ENCODE data around the gene LRMDA.

Gene LRMDA

GRCh38 chr10:75801121-75801520 is 369.7 kb downstream of the LRMDA start:
- Histone ChIP-seq H3K9me2 (replicated peaks; ENCODE audit: low read depth, low read length) (no peaks in the 10 kb centered on the region), H3K4me1 (ENCODE audit: insufficient read depth, low read length, poor library complexity, severe bottlenecking) (no peaks in the 10 kb centered on the region), H3K36me3 (ENCODE audit: insufficient read depth, low read length) (no peaks in the 10 kb centered on the region), H3K9me3 (ENCODE audit: insufficient read depth, low read depth, low read length) (no peaks in the 10 kb centered on the region), H3K27me3 (ENCODE audit: insufficient read depth, low read length, poor library complexity, severe bottlenecking) (no peaks in the 10 kb centered on the region), H3K79me2 (ENCODE audit: insufficient read depth, low read length) (no peaks in the 10 kb centered on the region), H2AFZ (ENCODE audit: low read length) (no peak overlapping the region), H3K4me3 (ENCODE audit: low read length, poor library complexity, severe bottlenecking) (no peak overlapping the region), H3F3A (ENCODE audit: low read depth) (no peaks in the 10 kb centered on the region), H3K4me2 (ENCODE audit: low read depth, low read length, poor library complexity, severe bottlenecking) (no peak overlapping the region), H3K9ac (ENCODE audit: low read depth, low read length, poor library complexity, severe bottlenecking) (no peak overlapping the region), H4K20me1 (ENCODE audit: insufficient read depth, low read length, poor library complexity, severe bottlenecking) (no peaks in the 10 kb centered on the region)
- TF ChIP-seq EZH2phosphoT487 (IDR thresholded peaks at IDR 0.05; ENCODE audit: borderline replicate concordance) (no peak), CTCF (conservative IDR thresholded peaks at IDR 0.05; ENCODE audit: low read length) (no peak)

- Histone ChIP-seq H3K79me2 (ENCODE audit: insufficient read depth, low read length) (no peaks in the 10 kb centered on the region), H2AFZ (ENCODE audit: low read length) (no peak overlapping the region), H3K9me3 (ENCODE audit: insufficient read depth, low read depth, low read length) (no peaks in the 10 kb centered on the region), H3K4me2 (ENCODE audit: low read depth, low read length, poor library complexity, severe bottlenecking) (no peak overlapping the region), H3K27me3 (ENCODE audit: insufficient read depth, low read length, poor library complexity, severe bottlenecking) (no peaks in the 10 kb centered on the region), H3K4me1 (ENCODE audit: insufficient read depth, low read length, poor library complexity, severe bottlenecking) (no peaks in the 10 kb centered on the region), H3F3A (ENCODE audit: low read depth) (no peaks in the 10 kb centered on the region), H3K9me2 (replicated peaks; ENCODE audit: low read depth, low read length) (no peaks in the 10 kb centered on the region), H3K9ac (ENCODE audit: low read depth, low read length, poor library complexity, severe bottlenecking) (no peak overlapping the region), H3K36me3 (ENCODE audit: insufficient read depth, low read length) (no peaks in the 10 kb centered on the region), H3K4me3 (ENCODE audit: low read length, poor library complexity, severe bottlenecking) (no peak overlapping the region), H4K20me1 (ENCODE audit: insufficient read depth, low read length, poor library complexity, severe bottlenecking) (no peaks in the 10 kb centered on the region)
- TF ChIP-seq EZH2phosphoT487 (IDR thresholded peaks at IDR 0.05; ENCODE audit: borderline replicate concordance) = no peak
- no peak for TF ChIP-seq CTCF (conservative IDR thresholded peaks at IDR 0.05; ENCODE audit: low read length)
These were observed 370.2 kb downstream of the LRMDA start for GRCh38 chr10:75801661-75802060.

GRCh38 chr10:75803121-75803520 is 371.7 kb downstream of the LRMDA start:
- Histone ChIP-seq H3F3A (ENCODE audit: low read depth) (no peaks in the 10 kb centered on the region), H3K9me2 (replicated peaks; ENCODE audit: low read depth, low read length) (no peaks in the 10 kb centered on the region), H3K4me3 (ENCODE audit: low read length, poor library complexity, severe bottlenecking) (no peak overlapping the region), H3K9ac (ENCODE audit: low read depth, low read length, poor library complexity, severe bottlenecking) (no peak overlapping the region), H3K9me3 (ENCODE audit: insufficient read depth, low read depth, low read length) (no peaks in the 10 kb centered on the region), H3K4me1 (ENCODE audit: insufficient read depth, low read length, poor library complexity, severe bottlenecking) (no peaks in the 10 kb centered on the region), H3K79me2 (ENCODE audit: insufficient read depth, low read length) (no peaks in the 10 kb centered on the region), H3K27me3 (ENCODE audit: insufficient read depth, low read length, poor library complexity, severe bottlenecking) (no peaks in the 10 kb centered on the region), H2AFZ (ENCODE audit: low read length) (no peak overlapping the region), H3K4me2 (ENCODE audit: low read depth, low read length, poor library complexity, severe bottlenecking) (no peak overlapping the region), H3K36me3 (ENCODE audit: insufficient read depth, low read length) (no peaks in the 10 kb centered on the region), H4K20me1 (ENCODE audit: insufficient read depth, low read length, poor library complexity, severe bottlenecking) (no peaks in the 10 kb centered on the region)
- TF ChIP-seq CTCF (conservative IDR thresholded peaks at IDR 0.05; ENCODE audit: low read length) (no peak), EZH2phosphoT487 (IDR thresholded peaks at IDR 0.05; ENCODE audit: borderline replicate concordance) (no peak)

Measured in Loucy (cell line).